Middle frontal gyrus (tissue), 1 donor: ENCODE results near the gene TUBA8.
"Not testable (repeated sequence)": the region's sequence is repeated elsewhere in the genome, so short reads cannot be mapped to it uniquely, and the experiment has no call there.

Experiments used
- DNase-seq: peaks from one replicate; pipeline ENCODE4 v3.0.0-alpha.2; 2015; ENCODE audit warnings: low spot score; ENCODE audit errors: extremely low spot score

Gene TUBA8

DNA sequence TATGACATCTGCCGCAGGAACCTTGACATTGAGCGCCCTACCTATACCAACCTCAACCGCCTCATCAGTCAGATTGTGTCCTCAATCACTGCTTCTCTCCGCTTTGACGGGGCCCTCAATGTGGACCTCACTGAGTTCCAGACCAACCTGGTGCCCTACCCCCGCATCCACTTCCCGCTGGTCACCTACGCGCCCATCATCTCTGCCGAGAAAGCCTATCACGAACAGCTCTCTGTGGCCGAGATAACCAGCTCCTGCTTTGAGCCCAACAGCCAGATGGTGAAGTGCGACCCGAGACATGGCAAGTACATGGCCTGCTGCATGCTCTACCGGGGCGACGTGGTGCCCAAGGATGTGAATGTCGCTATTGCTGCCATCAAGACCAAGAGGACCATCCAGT lies 16.0 kb downstream of the TUBA8 start:
- no peak for DNase-seq

DNA sequence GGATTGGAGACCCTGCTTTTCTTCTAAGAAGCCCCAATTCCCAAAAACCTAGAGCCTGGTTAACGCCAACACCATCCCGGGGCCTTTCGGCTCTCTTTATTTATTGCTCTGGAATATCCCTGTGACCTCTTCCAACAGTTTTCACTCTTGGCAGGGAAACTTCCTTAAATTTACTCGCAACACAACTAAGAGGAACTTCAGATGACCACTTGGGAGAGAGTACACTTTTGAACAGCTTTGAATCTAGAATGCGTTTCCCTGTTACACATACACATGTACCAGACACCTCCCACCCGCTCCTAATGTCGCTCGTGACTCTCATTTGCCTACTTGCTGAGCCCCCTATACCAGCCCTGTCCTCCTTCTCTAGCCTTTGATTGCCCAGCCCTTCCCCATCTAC lies 19.4 kb downstream of the TUBA8 start:
- no peak for DNase-seq

DNA sequence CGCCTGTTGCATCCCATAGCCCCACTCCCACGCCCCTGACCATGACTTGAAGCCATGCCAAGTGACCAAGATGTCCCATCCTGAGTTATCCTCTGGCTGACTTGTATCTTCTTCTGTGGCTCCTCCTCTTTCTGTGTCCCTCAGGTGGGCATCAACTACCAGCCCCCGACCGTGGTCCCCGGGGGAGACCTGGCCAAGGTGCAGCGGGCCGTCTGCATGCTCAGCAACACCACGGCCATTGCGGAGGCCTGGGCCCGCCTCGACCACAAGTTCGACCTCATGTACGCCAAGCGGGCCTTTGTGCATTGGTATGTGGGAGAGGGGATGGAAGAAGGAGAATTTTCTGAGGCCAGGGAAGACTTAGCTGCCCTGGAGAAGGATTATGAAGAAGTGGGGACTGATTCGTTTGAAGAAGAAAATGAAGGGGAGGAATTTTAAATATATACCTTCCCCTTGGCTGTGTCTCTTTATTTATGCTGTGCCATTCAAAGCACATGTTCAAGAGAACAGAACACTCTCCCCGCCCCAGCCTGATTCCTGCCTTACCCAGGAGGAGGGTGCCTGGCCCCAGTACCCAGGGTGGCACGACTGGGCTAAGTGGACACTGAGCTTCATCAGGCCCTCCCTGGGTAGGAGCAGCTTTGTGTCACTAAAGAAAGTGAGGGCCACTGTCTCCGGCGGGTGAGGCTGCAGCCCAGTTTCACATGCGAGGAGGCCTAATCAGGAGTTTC lies 20.3 kb downstream of the TUBA8 start:
- no peak for DNase-seq

- no peak for DNase-seq
These were observed 22.8 kb downstream of the TUBA8 start for GRCh38 chr22:18133452-18133851.

DNA sequence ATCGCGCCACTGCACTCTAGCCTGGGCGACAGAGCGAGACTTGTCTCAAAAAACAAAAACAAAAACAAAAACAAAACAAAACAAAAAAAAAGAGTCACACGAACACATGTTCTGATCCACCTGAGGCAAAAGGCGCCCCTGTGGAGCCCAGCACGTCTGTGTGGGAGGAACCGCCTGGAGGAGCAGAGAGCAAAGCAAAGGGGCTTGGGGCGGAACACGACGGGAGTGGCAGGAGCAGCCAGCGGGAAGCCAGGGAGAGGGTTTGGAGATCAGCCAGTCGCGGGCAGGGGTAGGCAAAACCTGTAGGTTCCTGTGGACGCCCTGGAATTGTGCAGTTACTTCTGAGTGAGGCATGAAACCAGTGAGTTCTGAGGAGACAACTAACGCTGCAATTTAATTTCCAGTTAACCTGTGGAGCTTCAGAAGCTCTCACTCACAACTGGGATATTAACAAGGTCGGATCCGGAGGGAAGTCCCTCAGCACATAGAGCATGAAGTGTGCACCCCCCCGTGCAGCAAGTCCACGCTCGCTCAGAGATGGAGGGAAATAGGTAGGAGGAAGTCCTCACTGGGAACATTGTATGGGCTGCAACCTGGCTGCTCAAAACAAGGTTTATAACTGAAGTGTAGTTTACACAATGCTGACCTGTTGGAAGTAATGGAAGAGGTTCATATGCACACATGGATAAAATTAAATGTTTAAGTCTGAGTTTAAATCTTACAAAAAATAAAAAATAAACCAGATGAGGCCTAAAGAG lies 26.1 kb downstream of the TUBA8 start:
- no peak for DNase-seq

GRCh38 chr22:18141004-18141403 lies 30.4 kb downstream of the TUBA8 start:
- DNase-seq: not testable (repeated sequence)

DNA sequence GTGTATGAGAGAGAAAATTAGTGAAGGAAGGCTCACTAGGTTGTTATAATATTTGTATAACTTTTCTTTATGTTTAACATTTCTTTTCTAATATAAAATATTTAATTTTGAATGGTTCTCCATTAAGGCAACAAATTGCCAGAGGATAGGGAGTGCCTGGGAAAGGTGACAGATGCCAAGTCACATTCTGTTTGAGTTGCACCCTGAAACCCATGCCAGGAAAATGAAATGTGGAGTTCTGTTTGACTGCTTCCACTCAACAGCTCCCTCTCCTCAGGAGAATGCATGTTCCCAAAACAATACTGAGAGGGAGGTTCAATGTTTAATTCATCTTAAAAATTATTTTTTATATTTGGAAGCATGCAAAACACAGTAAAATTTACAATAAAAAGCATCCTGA lies 33.5 kb downstream of the TUBA8 start:
- no peak for DNase-seq

DNA sequence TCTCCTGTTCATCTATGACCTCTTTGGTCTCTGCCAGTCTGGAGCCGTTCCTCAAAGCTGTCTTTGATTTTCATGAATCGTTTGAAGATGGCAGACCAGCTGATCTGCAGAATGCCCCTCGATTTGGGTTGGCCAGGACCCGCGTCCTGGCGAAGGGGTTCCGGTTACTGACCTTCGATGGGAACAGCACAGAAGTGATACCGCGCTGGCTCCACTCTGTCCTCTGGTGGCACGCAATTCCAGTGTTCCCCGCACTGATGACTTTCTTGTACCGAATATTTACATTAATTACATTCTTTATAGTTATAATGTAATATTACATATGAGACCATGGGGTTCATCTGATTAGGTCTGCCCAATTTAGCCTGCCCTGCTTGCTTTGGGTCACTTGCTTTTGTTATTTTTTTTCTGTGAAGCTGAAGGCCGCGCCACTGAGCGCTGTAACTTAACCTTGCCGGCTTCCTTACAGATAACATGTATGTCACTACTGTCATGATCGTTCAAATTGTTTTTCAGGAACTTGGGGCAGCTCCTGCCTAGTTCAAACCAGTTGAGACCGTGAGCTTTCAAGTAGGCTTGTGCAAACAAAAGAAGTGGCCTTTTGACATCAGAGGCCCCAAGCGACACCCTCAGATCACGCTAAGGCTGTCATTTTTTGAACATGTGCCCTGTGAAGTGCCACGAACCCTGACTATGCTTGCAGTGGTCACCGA lies 35.2 kb downstream of the TUBA8 start:
- DNase-seq: no peak

DNA sequence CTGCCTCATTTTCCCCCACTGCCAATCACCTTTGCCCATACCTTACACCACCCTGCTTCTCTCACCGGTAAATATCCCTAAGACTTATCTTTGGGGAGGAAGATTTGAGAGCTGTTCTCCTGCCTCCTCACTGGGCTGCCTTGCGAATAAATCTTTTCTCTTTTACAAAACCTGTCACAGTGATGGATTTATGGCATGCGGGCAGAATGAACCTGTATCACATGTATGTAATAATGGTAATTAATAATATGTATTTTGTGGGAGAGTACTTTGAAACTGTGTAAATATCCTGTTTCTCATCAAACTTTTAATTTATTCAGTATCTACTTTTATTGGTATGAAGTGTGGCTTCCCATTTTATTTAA lies 35.8 kb downstream of the TUBA8 start:
- DNase-seq: no peak

- no peak for DNase-seq
These were observed 37.2 kb downstream of the TUBA8 start for GRCh38 chr22:18147791-18148190.

DNA sequence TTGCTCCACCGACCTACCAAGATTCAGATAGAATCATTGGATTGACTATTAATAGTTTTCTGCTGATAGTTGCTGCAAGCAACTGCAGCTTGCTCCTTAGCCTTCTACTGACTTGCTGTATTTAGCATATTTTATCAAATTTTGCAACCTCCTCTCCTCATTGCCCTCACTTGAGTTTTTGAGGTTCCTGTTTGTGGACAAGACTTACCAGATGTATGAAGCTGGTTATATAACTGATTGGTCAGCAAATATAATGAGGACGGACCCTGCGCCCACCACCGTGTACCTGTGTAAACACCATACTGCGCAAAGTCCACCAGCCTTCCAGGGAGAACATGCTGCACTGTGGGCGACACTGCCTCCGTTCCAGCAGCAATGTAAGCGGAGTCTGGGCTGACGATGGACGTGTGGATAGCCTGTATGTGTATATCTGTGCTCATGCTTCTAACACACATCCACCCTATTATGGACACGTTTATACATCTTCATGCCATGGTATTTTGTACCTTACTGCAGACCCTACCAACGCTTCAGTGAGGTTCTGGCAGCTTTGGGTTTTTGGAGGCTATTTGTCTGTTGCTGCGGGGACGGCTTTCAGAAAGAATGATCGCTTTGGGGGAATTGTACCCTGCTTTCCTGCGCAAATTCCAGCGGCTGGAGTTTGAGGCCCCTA lies 37.8 kb downstream of the TUBA8 start:
- DNase-seq: no peak

DNA sequence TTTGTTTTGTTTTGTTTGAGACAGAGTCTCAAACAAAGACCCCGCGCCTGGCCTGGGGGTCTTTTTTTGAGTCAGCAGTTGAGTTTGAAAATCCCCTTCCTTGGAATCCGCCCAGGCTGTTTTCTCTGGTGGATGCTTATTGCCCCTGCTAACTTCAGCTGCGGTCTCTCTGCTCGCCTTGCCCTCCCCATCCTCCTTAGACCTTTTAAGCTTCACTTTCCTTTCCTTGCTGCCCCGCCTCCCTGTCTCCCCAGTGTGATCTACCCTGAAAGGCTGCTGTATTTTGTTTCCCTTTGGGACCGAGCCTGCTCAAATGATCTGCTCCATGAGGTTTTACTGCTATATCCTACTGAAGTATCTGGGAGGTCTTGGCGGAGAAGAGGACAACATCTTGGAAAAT lies 41.9 kb downstream of the TUBA8 start:
- no peak for DNase-seq

GRCh38 chr22:18154821-18155390 lies 44.3 kb downstream of the TUBA8 start:
- DNase-seq: no peak

- DNase-seq: not testable (repeated sequence)
These were observed 44.9 kb downstream of the TUBA8 start for GRCh38 chr22:18155546-18155945.

DNA sequence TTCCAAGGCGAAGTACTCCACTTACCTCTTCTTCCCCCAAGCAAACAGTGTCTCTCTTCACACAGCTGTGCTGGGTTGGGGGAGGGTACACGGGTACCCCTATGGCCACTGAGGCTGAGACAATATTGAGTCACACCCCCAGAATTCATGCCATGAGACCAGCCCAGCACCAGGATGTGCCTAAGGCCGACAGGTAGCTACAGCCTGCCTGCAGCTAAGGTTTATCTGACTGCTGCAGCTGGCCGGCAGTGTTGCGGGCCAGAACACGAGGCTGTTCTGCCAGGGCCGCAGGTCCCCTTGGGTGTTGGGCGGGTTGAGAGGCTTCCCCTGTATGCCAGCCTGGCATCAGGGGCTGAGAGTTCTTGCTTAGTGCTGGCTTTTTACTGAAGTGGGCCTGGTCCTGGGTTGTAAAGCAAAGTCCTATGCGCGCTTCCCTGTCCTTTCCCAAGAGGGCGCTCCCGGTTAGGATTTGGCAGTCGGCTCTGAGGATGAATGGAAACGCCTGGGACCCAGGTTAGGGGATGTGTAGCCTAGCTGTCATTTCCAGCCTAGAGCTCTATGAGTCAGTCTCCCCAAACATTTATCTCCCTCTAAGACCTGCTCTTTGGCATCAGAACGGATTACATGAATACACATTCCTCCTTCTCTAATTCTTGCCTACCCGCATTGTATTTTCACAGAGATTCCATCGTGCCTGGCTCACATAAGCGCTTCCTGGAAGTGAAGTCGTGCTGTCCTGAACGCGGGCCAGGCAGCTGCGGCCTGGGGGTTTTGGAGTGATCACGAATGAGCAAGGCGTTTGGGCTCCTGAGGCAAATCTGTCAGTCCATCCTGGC lies 46.5 kb downstream of the TUBA8 start:
- peak; percentile 31 for DNase-seq

GRCh38 chr22:18157714-18158028 lies 47.1 kb downstream of the TUBA8 start:
- no peak for DNase-seq

DNA sequence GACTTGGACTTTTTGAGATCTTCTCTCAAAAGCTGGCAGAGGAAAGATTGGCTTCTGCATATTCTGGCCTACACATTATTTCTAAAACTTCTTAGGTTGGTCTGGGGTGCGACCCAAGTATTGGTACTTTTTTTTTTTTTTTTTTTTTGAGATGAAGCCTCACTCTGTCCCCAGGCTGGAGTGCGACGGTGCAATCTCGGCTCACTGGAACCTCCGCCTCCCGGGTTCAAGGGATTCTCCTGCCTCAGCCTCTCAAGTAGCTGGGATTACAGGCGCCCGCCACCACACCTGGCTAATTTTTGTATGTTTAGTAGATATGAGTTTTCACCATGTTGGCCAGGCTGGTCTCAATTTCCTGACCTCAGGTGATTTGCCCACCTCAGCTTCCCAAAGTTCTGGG lies 50.0 kb downstream of the TUBA8 start:
- DNase-seq: not testable (repeated sequence)

- not testable (repeated sequence) for DNase-seq
These were observed 53.2 kb downstream of the TUBA8 start for GRCh38 chr22:18163843-18164242.

DNA sequence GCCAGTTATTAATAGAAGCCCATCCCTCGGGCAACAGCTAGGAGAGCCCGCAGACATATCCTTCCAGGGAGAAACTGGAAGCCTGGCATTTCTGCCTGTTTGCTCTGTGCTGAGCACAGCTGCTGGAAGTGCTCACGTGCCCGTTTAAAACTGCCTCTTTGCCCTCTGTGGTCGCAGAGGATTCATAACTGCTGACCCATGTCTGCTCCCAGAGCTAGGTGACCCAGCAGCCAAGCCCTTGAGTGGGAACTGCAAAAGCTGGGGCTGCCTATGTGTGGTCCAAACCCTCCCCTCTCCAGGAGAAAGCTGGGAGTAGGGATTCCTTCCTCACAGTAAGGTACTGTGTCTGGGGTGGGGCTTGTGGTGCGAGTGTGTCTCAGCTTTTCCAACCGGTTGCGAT lies 54.0 kb downstream of the TUBA8 start:
- DNase-seq: not testable (repeated sequence)

GRCh38 chr22:18165356-18165755 lies 54.7 kb downstream of the TUBA8 start:
- DNase-seq: not testable (repeated sequence)

GRCh38 chr22:18170284-18170683 lies 59.7 kb downstream of the TUBA8 start:
- DNase-seq: not testable (repeated sequence)
